K562 (cell line): ENCODE results near the gene RREB1. TPM values are rescaled to one million over a fixed set of nuclear protein-coding genes. Genes with fewer than 3 reads are reported as not detected.

Source experiments
- CCNT2 ChIP-seq: IDR thresholded peaks from 2 replicates; pipeline ENCODE4 v1.6.1; 2011; ENCODE audit warnings: borderline replicate concordance, low read depth, mild to moderate bottlenecking, moderate library complexity, mixed read lengths, low read length; ENCODE audit not compliant: insufficient read length; ENCODE audit errors: extremely low read depth
- CEBPG ChIP-seq, 3 experiments: fragments of 200-800 bp in 1 of 3; sonication (Bioruptor generic) in 1 of 3; sonication (generic) in 1 of 3; formaldehyde crosslinking in 1 of 3; IDR thresholded peaks in 2 of 3; conservative IDR thresholded peaks in 1 of 3; 2 replicates each; pipeline versions ENCODE4 v1.6.1 to v1.8.0; 2016 to 2022; ENCODE audit warnings: missing compliant biosample characterization in 2 of 3, missing genetic modification characterization in 2 of 3, mild to moderate bottlenecking in 1 of 3, missing genetic modification reagents in 1 of 3
- CHD4 ChIP-seq: fragments of 200-600 bp; sonication (generic); IDR thresholded peaks from 3 replicates; pipeline ENCODE4 v1.6.1; 2012; ENCODE audit warnings: low read depth, mild to moderate bottlenecking, mixed read lengths, low read length, inconsistent platforms; ENCODE audit not compliant: insufficient read depth, insufficient replicate concordance, poor library complexity, severe bottlenecking
- DPF2 ChIP-seq: fragments of 450-650 bp; IDR thresholded peaks from 2 replicates; pipeline ENCODE4 v1.6.1; 2016
- ELF4 ChIP-seq: fragments of 450-650 bp; formaldehyde crosslinking; IDR thresholded peaks from 2 replicates; pipeline ENCODE4 v1.4.0; 2022; ENCODE audit warnings: missing genetic modification characterization
- HNRNPUL1 ChIP-seq: fragments of 200-400 bp; formaldehyde crosslinking; IDR thresholded peaks from 2 replicates; pipeline ENCODE4 v1.6.1; 2017; ENCODE audit warnings: low read length
- ILK ChIP-seq: fragments of 450-650 bp; IDR thresholded peaks from 2 replicates; pipeline ENCODE4 v1.6.1; 2016; ENCODE audit warnings: missing genetic modification characterization, low read depth, mild to moderate bottlenecking, missing compliant biosample characterization, moderate library complexity, borderline replicate concordance
- IRF1 ChIP-seq: sonication (generic); formaldehyde crosslinking; IDR thresholded peaks from 2 replicates; pipeline ENCODE4 v1.8.0; 2022; ENCODE audit warnings: missing genetic modification reagents, mild to moderate bottlenecking, borderline replicate concordance
- RBM34 ChIP-seq: fragments of 200-400 bp; formaldehyde crosslinking; IDR thresholded peaks from 2 replicates; pipeline ENCODE4 v1.6.1; 2018; ENCODE audit warnings: low read length, borderline replicate concordance; ENCODE audit not compliant: insufficient read depth
- TCFL5 ChIP-seq: fragments of 250-450 bp; sonication (Bioruptor Pico); conservative IDR thresholded peaks from 2 replicates; pipeline ENCODE4 v1.6.1; 2021; ENCODE audit warnings: mild to moderate bottlenecking, moderate library complexity, matching md5 sums
- TRIM24 ChIP-seq, 2 experiments: fragments of 450-650 bp; IDR thresholded peaks; 2 replicates each; pipeline ENCODE4 v1.6.1; 2016
- ZBTB2 ChIP-seq: fragments of 450-650 bp; IDR thresholded peaks from 2 replicates; pipeline ENCODE4 v1.6.1; 2016; ENCODE audit warnings: antibody characterized with exemption
- ZFP1 ChIP-seq: fragments of 450-650 bp; formaldehyde crosslinking; IDR thresholded peaks from 2 replicates; pipeline ENCODE4 v1.4.0; 2020; ENCODE audit warnings: mild to moderate bottlenecking, mixed read lengths
- ZMIZ1 ChIP-seq, 2 experiments: fragments of 150-350 bp in 1 of 2; IDR thresholded peaks; 2 replicates each; pipeline ENCODE4 v1.6.1; 2012 to 2016; ENCODE audit warnings: low read depth in 2 of 2, low read length in 2 of 2, mild to moderate bottlenecking in 1 of 2, moderate library complexity in 1 of 2
- ZNF76 ChIP-seq: fragments of 250-450 bp; sonication (Bioruptor Pico); IDR thresholded peaks from 2 replicates; pipeline ENCODE4 v1.4.0; 2020; ENCODE audit warnings: mild to moderate bottlenecking, moderate library complexity, borderline replicate concordance
- ZNF766 ChIP-seq: fragments of 200-800 bp; sonication (Bioruptor generic); conservative IDR thresholded peaks from 2 replicates; pipeline ENCODE4 v1.6.1; 2016; ENCODE audit warnings: missing genetic modification characterization, missing compliant biosample characterization
- polyA plus RNA-seq, 8 experiments: library from polyadenylated mRNA; depleted of rRNA in 4 of 8; stranded (reverse) in 5 of 8; unstranded in 3 of 8; fragments of >200 nt; fragmentation: Nextera tagmentation in 2 of 8; fragmentation: Illumina TruSeq in 1 of 8; extraction: Ambion mirVana in 2 of 8; extraction: Trizol in 1 of 8; gene quantifications; 2 replicates each; pipeline versions ENCODE4 v1.2.1 to v1.2.3, GENCODE V29; 2011 to 2014; ENCODE audit warnings: inconsistent platforms in 1 of 8, missing spikeins in 1 of 8
- total RNA-seq, 7 experiments: library from RNA; depleted of rRNA in 6 of 7; stranded (reverse); fragments of >200 nt in 6 of 7; fragmentation: Illumina TruSeq in 2 of 7; extraction: Trizol in 2 of 7; gene quantifications; 2 replicates each; pipeline versions ENCODE4 v1.2.1 to v1.2.3, GENCODE V29; 2011 to 2021; ENCODE audit warnings: low replicate concordance in 1 of 7

The RREB1 gene
- total and polyA plus RNA-seq, 9 of the 15 experiments (the other 6 are each of a cell fraction or from before 2014, with no cell fraction given): 3.3 to 64.2 (median 19.3) TPM

GRCh38 chr6:7201732-7202541 is 94.2 kb downstream of the RREB1 start (continued):
- no peak for TF ChIP-seq CCNT2
- TF ChIP-seq ZNF766 (CRISPR knock-in tag): peak; percentile 77
- peak; percentile 79; the same call in 1 of the 2 replicates for TF ChIP-seq ZNF76
- TF ChIP-seq HNRNPUL1: no peak
- TF ChIP-seq CHD4: no peak
- no peak for TF ChIP-seq RBM34
- TF ChIP-seq DPF2: peak; percentile 97
- TF ChIP-seq TCFL5: no peak
- peak in 1 of 2 experiments; percentile 54; a peak in 1 of 4 replicates for TF ChIP-seq ZMIZ1 (IDR thresholded peaks at IDR 0.05; ENCODE audit: low read depth in 2 of 2, low read length in 2 of 2)
- TF ChIP-seq TRIM24 (IDR thresholded peaks at IDR 0.05): peak in 1 of 2 experiments; percentile 72; a peak in 3 of 4 replicates
- TF ChIP-seq ZBTB2: peak; percentile 82; the same call in 1 of the 2 replicates
- TF ChIP-seq CEBPG (CRISPR knock-in tag; IDR thresholded peaks at IDR 0.05): no peak
- no peak for TF ChIP-seq CEBPG (tag; conservative IDR thresholded peaks at IDR 0.05 in 1 of 2, IDR thresholded peaks at IDR 0.05 in 1 of 2)
- no peak for TF ChIP-seq IRF1 (CRISPR knock-in tag)
- TF ChIP-seq ILK (tag): no peak
- no peak for TF ChIP-seq ZFP1 (CRISPR knock-in tag)
- TF ChIP-seq ELF4: 0 out of 2 replicates have a peak, but pooled peaks have one; percentile 60
